GM23338 (cell line): ENCODE data around the gene HAUS8. TPM values are rescaled to one million over a fixed set of nuclear protein-coding genes. Genes with fewer than 3 reads are reported as not detected.
A peak's percentile ranks its signal among the peaks of the same experiment; 100 is the strongest.

Experiments used
- ATAC-seq: fragments of 200-7000 bp; cut with Tn5 transposase; 3 replicates; pipeline ENCODE4 v1.9.1; 2020
- DNase-seq: peaks from one replicate; pipeline ENCODE4 v3.0.0-alpha.2; 2015; ENCODE audit warnings: low spot score
- H2AFZ ChIP-seq: fragments of 200-600 bp; sonication (generic); 2 replicates; pipeline ENCODE4 v1.8.0; 2016; ENCODE audit warnings: antibody characterized with exemption, mild to moderate bottlenecking, moderate library complexity
- H3F3A ChIP-seq: fragments of 200-600 bp; sonication (generic); replicated peaks from 2 replicates; pipeline ENCODE4 v1.8.0; 2017; ENCODE audit warnings: antibody characterized with exemption, mixed run types, low read depth
- H3K27ac ChIP-seq: fragments of 200-600 bp; sonication (generic); 2 replicates; pipeline ENCODE4 v1.6.1; 2016; ENCODE audit warnings: low read depth
- H3K27me3 ChIP-seq: fragments of 200-600 bp; sonication (generic); 2 replicates; pipeline ENCODE4 v1.8.0; 2016; ENCODE audit warnings: mild to moderate bottlenecking, mixed run types, moderate library complexity; ENCODE audit not compliant: insufficient read depth
- H3K36me3 ChIP-seq: fragments of 200-600 bp; sonication (generic); 2 replicates; pipeline ENCODE4 v1.8.0; 2016; ENCODE audit warnings: mild to moderate bottlenecking; ENCODE audit not compliant: insufficient read depth
- H3K4me1 ChIP-seq: fragments of 200-600 bp; sonication (generic); 2 replicates; pipeline ENCODE4 v1.8.0; 2016; ENCODE audit warnings: mild to moderate bottlenecking, moderate library complexity; ENCODE audit not compliant: insufficient read depth
- H3K4me2 ChIP-seq: fragments of 200-600 bp; sonication (generic); 2 replicates; pipeline ENCODE4 v1.7.1; 2017; ENCODE audit warnings: mixed run types
- H3K4me3 ChIP-seq: fragments of 200-600 bp; sonication (generic); 2 replicates; pipeline ENCODE4 v1.6.1; 2016; ENCODE audit warnings: mixed run types
- H3K79me2 ChIP-seq: fragments of 200-600 bp; sonication (generic); replicated peaks from 2 replicates; pipeline ENCODE4 v1.8.0; 2017; ENCODE audit warnings: mild to moderate bottlenecking; ENCODE audit not compliant: insufficient read depth
- H3K9me2 ChIP-seq: fragments of 200-600 bp; sonication (generic); 2 replicates; pipeline ENCODE4 v1.8.0; 2017; ENCODE audit not compliant: insufficient read depth
- H4K20me1 ChIP-seq: fragments of 200-600 bp; sonication (generic); replicated peaks from 2 replicates; pipeline ENCODE4 v1.8.0; 2017; ENCODE audit warnings: mild to moderate bottlenecking; ENCODE audit not compliant: insufficient read depth
- H3K27ac Mint-ChIP-seq: 2 replicates; pipeline ENCODE4 v1.8.0; 2020; ENCODE audit warnings: inconsistent platforms, mild to moderate bottlenecking, moderate library complexity, mixed read lengths
- H3K27me3 Mint-ChIP-seq: 3 replicates; pipeline ENCODE4 v1.8.0; 2022; ENCODE audit warnings: low read depth, mild to moderate bottlenecking, moderate library complexity, mixed read lengths, inconsistent platforms; ENCODE audit not compliant: insufficient read depth, poor library complexity
- H3K36me3 Mint-ChIP-seq: 3 replicates; pipeline ENCODE4 v1.8.0; 2021; ENCODE audit warnings: low read depth, mild to moderate bottlenecking, inconsistent platforms, moderate library complexity, mixed read lengths
- H3K4me1 Mint-ChIP-seq: 3 replicates; pipeline ENCODE4 v1.8.0; 2020; ENCODE audit warnings: mild to moderate bottlenecking, inconsistent platforms, mixed read lengths
- H3K4me3 Mint-ChIP-seq: 3 replicates; pipeline ENCODE4 v1.8.0; 2021; ENCODE audit warnings: moderate library complexity, mild to moderate bottlenecking, inconsistent platforms, mixed read lengths
- H3K9me3 Mint-ChIP-seq: 3 replicates; pipeline ENCODE4 v1.8.0; 2020; ENCODE audit warnings: moderate library complexity, mild to moderate bottlenecking, inconsistent platforms, mixed read lengths
- CREB1 ChIP-seq: fragments of 250-450 bp; sonication (Bioruptor Pico); IDR thresholded peaks from 2 replicates; pipeline ENCODE4 v1.5.0; 2020; ENCODE audit warnings: low read depth, mild to moderate bottlenecking, moderate library complexity
- EZH2 ChIP-seq: fragments of 200-600 bp; sonication (generic); IDR thresholded peaks from one replicate; pipeline ENCODE4 v1.8.0; 2017; ENCODE audit warnings: antibody characterized with exemption, mild to moderate bottlenecking, low read depth; ENCODE audit not compliant: unreplicated experiment
- JUNB ChIP-seq: IDR thresholded peaks from one replicate; pipeline ENCODE4 v1.6.1; 2016; ENCODE audit warnings: antibody characterized with exemption; ENCODE audit not compliant: unreplicated experiment
- NANOG ChIP-seq: IDR thresholded peaks from 2 replicates; pipeline ENCODE4 v1.6.1; 2016; ENCODE audit warnings: antibody characterized with exemption, borderline replicate concordance
- STAT1 ChIP-seq: IDR thresholded peaks from one replicate; pipeline ENCODE4 v1.6.1; 2016; ENCODE audit warnings: antibody characterized with exemption; ENCODE audit not compliant: unreplicated experiment
- ZNF114 ChIP-seq: fragments of 250-450 bp; sonication (Bioruptor Pico); IDR thresholded peaks from 2 replicates; pipeline ENCODE4 v1.5.0; 2020; ENCODE audit warnings: mild to moderate bottlenecking, moderate library complexity
- ZNF331 ChIP-seq: fragments of 250-450 bp; sonication (Bioruptor Pico); IDR thresholded peaks from 2 replicates; pipeline ENCODE4 v1.5.0; 2020; ENCODE audit warnings: low read depth, mild to moderate bottlenecking, moderate library complexity
- polyA plus RNA-seq: library from polyadenylated mRNA; unstranded; fragments of >200 nt; fragmentation: Nextera tagmentation; extraction: Ambion mirVana; gene quantifications from 2 replicates; pipeline ENCODE4 v1.2.1, GENCODE V29; 2016
- total RNA-seq: library from RNA; depleted of rRNA; stranded (reverse); fragments of >200 nt; shearing (Covaris generic); gene quantifications from 2 replicates; pipeline ENCODE4 v1.2.3, GENCODE V29; 2014
- TF ChIP-seq, protein P1 (sequence below): fragments of 250-450 bp; sonication (Bioruptor Pico); IDR thresholded peaks from 2 replicates; pipeline ENCODE4 v1.5.0; 2020; ENCODE audit warnings: mild to moderate bottlenecking, moderate library complexity
- TF ChIP-seq, protein P2 (sequence below): IDR thresholded peaks from 2 replicates; pipeline ENCODE4 v1.6.1; 2016; ENCODE audit warnings: antibody characterized with exemption
- TF ChIP-seq, protein P3 (sequence below), 2 experiments: fragments of 200-600 bp in 1 of 2; sonication (generic) in 1 of 2; conservative IDR thresholded peaks; 2 replicates each; pipeline versions ENCODE4 v1.5.1 to v1.6.1; 2016 to 2017; ENCODE audit warnings: antibody characterized with exemption in 2 of 2, low read depth in 2 of 2, mild to moderate bottlenecking in 2 of 2, moderate library complexity in 1 of 2

Gene HAUS8
- total and polyA plus RNA-seq, 2 experiments from 2014 or later = 11.1 to 33.3 TPM

DNA sequence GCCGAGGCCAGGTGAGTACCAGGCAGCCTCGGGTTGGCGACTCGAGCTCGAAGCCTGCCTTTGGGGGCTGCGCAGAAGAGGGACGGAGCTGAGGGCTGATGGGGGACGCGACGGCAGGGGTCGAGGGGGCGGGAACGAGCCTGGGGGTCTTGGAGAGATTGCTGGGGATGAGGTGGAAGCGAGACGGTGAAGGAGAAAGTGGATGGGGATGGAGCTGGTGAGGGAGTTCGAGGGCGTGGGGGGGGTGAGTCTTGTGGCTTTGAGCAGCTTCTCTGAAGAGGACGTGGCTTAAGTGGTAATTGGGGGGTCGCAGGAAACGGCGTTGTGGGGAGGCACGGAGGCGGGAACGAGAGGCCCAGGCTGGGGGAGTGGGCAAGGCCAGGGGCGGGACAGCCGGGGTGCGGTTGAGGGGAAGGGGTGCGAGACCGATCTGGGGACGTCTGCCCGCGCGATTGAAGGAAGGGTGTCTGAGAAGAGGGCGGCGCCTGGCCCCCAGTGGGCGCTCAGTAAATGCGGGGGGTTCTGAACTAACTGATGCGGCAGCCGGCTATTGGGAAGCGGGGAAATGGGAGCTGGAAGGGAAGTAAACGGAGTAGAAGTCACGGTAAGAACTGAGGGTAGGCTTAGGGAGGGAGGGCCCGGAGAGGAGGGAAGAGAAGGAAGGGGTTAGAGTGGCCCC is 751 bp upstream of the HAUS8 start:
- ATAC-seq = peak; percentile 6
- H3K79me2 ChIP-seq = peaks cover 70% of the 10 kb centered on the region
- H3K27ac Mint-ChIP-seq = peak overlapping the region; percentile 90

DNA sequence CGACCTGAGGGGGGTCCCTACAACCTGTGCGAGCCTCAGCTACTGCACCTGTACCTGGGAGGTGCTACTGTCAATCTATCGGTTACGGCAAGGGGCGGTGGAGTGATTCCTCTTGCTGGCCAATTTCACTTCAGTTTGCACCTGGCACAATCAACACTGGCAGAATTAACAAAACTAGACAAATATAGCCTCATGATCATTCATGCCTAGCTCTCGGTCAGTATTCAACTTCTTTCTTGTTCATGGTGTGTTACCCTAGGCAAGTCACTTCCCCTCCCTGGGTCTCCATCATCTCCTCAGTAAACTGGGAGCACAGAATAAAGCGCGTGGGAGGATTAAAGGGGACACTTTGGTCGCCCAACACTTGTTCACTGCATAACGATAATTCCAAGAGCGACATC is 618 bp downstream of the HAUS8 start:
- Histone ChIP-seq H3K9me2 (no peaks in the 10 kb centered on the region), H3K27me3 (no peaks in the 10 kb centered on the region), H3K4me1 (peaks cover 15% of the 10 kb centered on the region; the same call in 1 of the 2 replicates), H3K4me3 (peak overlapping the region; percentile 89), H3K27ac (peak overlapping the region; percentile 87), H4K20me1 (peaks cover 46% of the 10 kb centered on the region), H3F3A (no peaks in the 10 kb centered on the region; the same call in 1 of the 2 replicates), H3K79me2 (peaks cover 62% of the 10 kb centered on the region), H3K36me3 (0 out of 2 replicates have a peak, but pooled peaks cover 4% of the 10 kb centered on the region), H2AFZ (0 out of 2 replicates have a peak overlapping the region, but pooled peaks have one; percentile 60), H3K4me2 (peak overlapping the region; percentile 99)
- DNase-seq (no peak), ATAC-seq (no peak)
- H3K36me3 Mint-ChIP-seq = peaks cover 31% of the 10 kb centered on the region
- H3K4me1 Mint-ChIP-seq = peaks cover 54% of the 10 kb centered on the region
- H3K9me3 Mint-ChIP-seq = no peaks in the 10 kb centered on the region
- H3K4me3 Mint-ChIP-seq = peak overlapping the region; percentile 94
- H3K27ac Mint-ChIP-seq = peak overlapping the region; percentile 99
- H3K27me3 Mint-ChIP-seq = peaks cover 20% of the 10 kb centered on the region
- no peak for TF ChIP-seq STAT1
- no peak for TF ChIP-seq NANOG
- TF ChIP-seq, protein P1, sequence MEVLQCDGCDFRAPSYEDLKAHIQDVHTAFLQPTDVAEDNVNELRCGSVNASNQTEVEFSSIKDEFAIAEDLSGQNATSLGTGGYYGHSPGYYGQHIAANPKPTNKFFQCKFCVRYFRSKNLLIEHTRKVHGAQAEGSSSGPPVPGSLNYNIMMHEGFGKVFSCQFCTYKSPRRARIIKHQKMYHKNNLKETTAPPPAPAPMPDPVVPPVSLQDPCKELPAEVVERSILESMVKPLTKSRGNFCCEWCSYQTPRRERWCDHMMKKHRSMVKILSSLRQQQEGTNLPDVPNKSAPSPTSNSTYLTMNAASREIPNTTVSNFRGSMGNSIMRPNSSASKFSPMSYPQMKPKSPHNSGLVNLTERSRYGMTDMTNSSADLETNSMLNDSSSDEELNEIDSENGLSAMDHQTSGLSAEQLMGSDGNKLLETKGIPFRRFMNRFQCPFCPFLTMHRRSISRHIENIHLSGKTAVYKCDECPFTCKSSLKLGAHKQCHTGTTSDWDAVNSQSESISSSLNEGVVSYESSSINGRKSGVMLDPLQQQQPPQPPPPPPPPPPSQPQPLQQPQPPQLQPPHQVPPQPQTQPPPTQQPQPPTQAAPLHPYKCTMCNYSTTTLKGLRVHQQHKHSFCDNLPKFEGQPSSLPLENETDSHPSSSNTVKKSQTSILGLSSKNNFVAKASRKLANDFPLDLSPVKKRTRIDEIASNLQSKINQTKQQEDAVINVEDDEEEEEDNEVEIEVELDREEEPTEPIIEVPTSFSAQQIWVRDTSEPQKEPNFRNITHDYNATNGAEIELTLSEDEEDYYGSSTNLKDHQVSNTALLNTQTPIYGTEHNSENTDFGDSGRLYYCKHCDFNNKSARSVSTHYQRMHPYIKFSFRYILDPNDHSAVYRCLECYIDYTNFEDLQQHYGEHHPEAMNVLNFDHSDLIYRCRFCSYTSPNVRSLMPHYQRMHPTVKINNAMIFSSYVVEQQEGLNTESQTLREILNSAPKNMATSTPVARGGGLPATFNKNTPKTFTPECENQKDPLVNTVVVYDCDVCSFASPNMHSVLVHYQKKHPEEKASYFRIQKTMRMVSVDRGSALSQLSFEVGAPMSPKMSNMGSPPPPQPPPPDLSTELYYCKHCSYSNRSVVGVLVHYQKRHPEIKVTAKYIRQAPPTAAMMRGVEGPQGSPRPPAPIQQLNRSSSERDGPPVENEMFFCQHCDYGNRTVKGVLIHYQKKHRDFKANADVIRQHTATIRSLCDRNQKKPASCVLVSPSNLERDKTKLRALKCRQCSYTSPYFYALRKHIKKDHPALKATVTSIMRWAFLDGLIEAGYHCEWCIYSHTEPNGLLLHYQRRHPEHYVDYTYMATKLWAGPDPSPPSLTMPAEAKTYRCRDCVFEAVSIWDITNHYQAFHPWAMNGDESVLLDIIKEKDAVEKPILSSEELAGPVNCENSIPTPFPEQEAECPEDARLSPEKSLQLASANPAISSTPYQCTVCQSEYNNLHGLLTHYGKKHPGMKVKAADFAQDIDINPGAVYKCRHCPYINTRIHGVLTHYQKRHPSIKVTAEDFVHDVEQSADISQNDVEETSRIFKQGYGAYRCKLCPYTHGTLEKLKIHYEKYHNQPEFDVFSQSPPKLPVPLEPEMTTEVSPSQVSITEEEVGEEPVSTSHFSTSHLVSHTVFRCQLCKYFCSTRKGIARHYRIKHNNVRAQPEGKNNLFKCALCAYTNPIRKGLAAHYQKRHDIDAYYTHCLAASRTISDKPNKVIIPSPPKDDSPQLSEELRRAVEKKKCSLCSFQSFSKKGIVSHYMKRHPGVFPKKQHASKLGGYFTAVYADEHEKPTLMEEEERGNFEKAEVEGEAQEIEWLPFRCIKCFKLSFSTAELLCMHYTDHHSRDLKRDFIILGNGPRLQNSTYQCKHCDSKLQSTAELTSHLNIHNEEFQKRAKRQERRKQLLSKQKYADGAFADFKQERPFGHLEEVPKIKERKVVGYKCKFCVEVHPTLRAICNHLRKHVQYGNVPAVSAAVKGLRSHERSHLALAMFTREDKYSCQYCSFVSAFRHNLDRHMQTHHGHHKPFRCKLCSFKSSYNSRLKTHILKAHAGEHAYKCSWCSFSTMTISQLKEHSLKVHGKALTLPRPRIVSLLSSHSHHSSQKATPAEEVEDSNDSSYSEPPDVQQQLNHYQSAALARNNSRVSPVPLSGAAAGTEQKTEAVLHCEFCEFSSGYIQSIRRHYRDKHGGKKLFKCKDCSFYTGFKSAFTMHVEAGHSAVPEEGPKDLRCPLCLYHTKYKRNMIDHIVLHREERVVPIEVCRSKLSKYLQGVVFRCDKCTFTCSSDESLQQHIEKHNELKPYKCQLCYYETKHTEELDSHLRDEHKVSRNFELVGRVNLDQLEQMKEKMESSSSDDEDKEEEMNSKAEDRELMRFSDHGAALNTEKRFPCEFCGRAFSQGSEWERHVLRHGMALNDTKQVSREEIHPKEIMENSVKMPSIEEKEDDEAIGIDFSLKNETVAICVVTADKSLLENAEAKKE (CRISPR knock-in tag) = no peak
- TF ChIP-seq, protein P2, sequence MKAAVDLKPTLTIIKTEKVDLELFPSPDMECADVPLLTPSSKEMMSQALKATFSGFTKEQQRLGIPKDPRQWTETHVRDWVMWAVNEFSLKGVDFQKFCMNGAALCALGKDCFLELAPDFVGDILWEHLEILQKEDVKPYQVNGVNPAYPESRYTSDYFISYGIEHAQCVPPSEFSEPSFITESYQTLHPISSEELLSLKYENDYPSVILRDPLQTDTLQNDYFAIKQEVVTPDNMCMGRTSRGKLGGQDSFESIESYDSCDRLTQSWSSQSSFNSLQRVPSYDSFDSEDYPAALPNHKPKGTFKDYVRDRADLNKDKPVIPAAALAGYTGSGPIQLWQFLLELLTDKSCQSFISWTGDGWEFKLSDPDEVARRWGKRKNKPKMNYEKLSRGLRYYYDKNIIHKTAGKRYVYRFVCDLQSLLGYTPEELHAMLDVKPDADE = no peak
- no peak for TF ChIP-seq EZH2
- TF ChIP-seq JUNB = no peak
- no peak for TF ChIP-seq ZNF114 (CRISPR knock-in tag)
- TF ChIP-seq ZNF331 (CRISPR knock-in tag) = no peak
- TF ChIP-seq, protein P3, sequence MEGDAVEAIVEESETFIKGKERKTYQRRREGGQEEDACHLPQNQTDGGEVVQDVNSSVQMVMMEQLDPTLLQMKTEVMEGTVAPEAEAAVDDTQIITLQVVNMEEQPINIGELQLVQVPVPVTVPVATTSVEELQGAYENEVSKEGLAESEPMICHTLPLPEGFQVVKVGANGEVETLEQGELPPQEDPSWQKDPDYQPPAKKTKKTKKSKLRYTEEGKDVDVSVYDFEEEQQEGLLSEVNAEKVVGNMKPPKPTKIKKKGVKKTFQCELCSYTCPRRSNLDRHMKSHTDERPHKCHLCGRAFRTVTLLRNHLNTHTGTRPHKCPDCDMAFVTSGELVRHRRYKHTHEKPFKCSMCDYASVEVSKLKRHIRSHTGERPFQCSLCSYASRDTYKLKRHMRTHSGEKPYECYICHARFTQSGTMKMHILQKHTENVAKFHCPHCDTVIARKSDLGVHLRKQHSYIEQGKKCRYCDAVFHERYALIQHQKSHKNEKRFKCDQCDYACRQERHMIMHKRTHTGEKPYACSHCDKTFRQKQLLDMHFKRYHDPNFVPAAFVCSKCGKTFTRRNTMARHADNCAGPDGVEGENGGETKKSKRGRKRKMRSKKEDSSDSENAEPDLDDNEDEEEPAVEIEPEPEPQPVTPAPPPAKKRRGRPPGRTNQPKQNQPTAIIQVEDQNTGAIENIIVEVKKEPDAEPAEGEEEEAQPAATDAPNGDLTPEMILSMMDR (conservative IDR thresholded peaks at IDR 0.05; ENCODE audit: low read depth in 2 of 2) = no peak

More for the DNA sequence above, 751 bp upstream of the HAUS8 start:
- peaks cover 49% of the 10 kb centered on the region for H4K20me1 ChIP-seq
- H3K36me3 Mint-ChIP-seq = peaks cover 27% of the 10 kb centered on the region
- TF ChIP-seq ZNF331 (CRISPR knock-in tag) (no peak), CREB1 (CRISPR knock-in tag) (0 out of 2 replicates have a peak, but pooled peaks have one; percentile 14)
- peaks cover 15% of the 10 kb centered on the region; the same call in 1 of the 2 replicates for H3K4me1 ChIP-seq
- peak overlapping the region; percentile 94 for H3K4me3 Mint-ChIP-seq
- no peaks in the 10 kb centered on the region for H3K9me3 Mint-ChIP-seq
- peak overlapping the region; percentile 56 for H2AFZ ChIP-seq
- peaks cover 3% of the 10 kb centered on the region; the same call in 1 of the 2 replicates for H3F3A ChIP-seq
- H3K27ac ChIP-seq = 0 out of 2 replicates have a peak overlapping the region, but pooled peaks have one; percentile 72
- peaks cover 50% of the 10 kb centered on the region for H3K4me1 Mint-ChIP-seq
- H3K27me3 Mint-ChIP-seq = peaks cover 18% of the 10 kb centered on the region
- H3K4me3 ChIP-seq = peak overlapping the region; percentile 91
- no peaks in the 10 kb centered on the region for H3K27me3 ChIP-seq
- DNase-seq = peak; percentile 82
- peak overlapping the region; percentile 91 for H3K4me2 ChIP-seq
- 0 out of 2 replicates have a peak, but pooled peaks cover 4% of the 10 kb centered on the region for H3K36me3 ChIP-seq
- no peaks in the 10 kb centered on the region for H3K9me2 ChIP-seq
